GM12878 (cell line): ENCODE data around the gene IL37.

Experiments used
- ASH2L ChIP-seq: fragments of 300-600, 200-600 bp; sonication (generic); IDR thresholded peaks from 2 replicates; pipeline ENCODE4 v1.6.1; 2017; ENCODE audit warnings: low read depth, mild to moderate bottlenecking, borderline replicate concordance
- EZH2 ChIP-seq: IDR thresholded peaks from 2 replicates; pipeline ENCODE4 v1.6.1; 2012; ENCODE audit warnings: low read depth, mild to moderate bottlenecking, control low read depth, inconsistent platforms, low read length, borderline replicate concordance; ENCODE audit not compliant: control insufficient read depth
- MXI1 ChIP-seq: fragments of 150-350 bp; IDR thresholded peaks from 2 replicates; pipeline ENCODE4 v1.6.1; 2011; ENCODE audit warnings: low read depth, mild to moderate bottlenecking, inconsistent platforms, low read length, improper control_type of control experiment
- NR2F1 ChIP-seq: fragments of 450-650 bp; conservative IDR thresholded peaks from 2 replicates; pipeline ENCODE4 v1.6.1; 2017; ENCODE audit warnings: mild to moderate bottlenecking
- POLR2A ChIP-seq: IDR thresholded peaks from 2 replicates; pipeline ENCODE4 v1.6.1; 2011; ENCODE audit warnings: low read depth, mild to moderate bottlenecking, low read length
- RFX5 ChIP-seq: IDR thresholded peaks from 2 replicates; pipeline ENCODE4 v1.6.1; 2011; ENCODE audit warnings: low read depth, low read length, improper control_type of control experiment
- TF ChIP-seq, protein P1 (sequence below): IDR thresholded peaks from 2 replicates; pipeline ENCODE4 v1.6.1; 2011; ENCODE audit warnings: low read depth, low read length, improper control_type of control experiment, borderline replicate concordance
- TF ChIP-seq, protein P2 (sequence below), 3 experiments: IDR thresholded peaks in 2 of 3; conservative IDR thresholded peaks in 1 of 3; 2 replicates each; pipeline ENCODE4 v1.5.1; 2011; ENCODE audit warnings: low read depth in 3 of 3, low read length in 3 of 3, mild to moderate bottlenecking in 3 of 3, control low read depth in 2 of 3, moderate library complexity in 2 of 3, inconsistent platforms in 1 of 3, mixed read lengths in 1 of 3; ENCODE audit not compliant: control insufficient read depth in 2 of 3, insufficient read depth in 1 of 3; ENCODE audit errors: extremely low read depth in 1 of 3
- TF ChIP-seq, protein P3 (sequence below): IDR thresholded peaks from 2 replicates; pipeline ENCODE4 v1.6.1; 2012; ENCODE audit warnings: low read depth, low read length, improper control_type of control experiment

DNA sequence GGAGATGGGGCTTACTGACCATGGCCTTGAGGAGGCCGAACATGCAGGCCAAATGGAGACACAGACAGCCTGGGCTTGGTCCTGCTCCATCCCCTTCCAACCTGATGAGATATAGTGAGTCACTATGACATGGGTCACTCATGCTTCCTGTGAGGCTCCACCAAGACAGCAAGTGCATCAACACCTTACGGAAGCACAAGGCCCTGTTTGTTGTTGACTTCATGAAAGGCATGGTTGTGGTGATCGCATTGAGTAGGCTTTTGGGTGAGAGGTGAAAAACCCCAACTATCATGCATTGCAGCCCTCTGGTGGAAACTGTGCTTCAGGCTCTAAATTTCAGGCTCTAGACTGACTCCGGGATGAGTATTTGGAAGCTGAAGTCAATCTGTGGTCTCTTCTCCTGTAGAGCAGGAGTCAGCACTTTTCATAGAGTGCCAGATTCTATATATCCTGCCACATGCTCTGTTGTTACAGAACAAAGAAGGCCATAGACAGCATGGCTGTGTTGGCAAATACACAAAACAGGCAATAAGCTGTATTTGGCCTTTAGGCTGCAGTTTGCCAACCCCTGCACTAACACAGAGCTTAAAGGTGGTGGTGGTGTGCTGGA is 10.1 kb downstream of the IL37 start:
- no peak for TF ChIP-seq NR2F1
- TF ChIP-seq, protein P1, sequence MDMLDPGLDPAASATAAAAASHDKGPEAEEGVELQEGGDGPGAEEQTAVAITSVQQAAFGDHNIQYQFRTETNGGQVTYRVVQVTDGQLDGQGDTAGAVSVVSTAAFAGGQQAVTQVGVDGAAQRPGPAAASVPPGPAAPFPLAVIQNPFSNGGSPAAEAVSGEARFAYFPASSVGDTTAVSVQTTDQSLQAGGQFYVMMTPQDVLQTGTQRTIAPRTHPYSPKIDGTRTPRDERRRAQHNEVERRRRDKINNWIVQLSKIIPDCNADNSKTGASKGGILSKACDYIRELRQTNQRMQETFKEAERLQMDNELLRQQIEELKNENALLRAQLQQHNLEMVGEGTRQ = no peak
- no peak for TF ChIP-seq POLR2A
- TF ChIP-seq, protein P2, sequence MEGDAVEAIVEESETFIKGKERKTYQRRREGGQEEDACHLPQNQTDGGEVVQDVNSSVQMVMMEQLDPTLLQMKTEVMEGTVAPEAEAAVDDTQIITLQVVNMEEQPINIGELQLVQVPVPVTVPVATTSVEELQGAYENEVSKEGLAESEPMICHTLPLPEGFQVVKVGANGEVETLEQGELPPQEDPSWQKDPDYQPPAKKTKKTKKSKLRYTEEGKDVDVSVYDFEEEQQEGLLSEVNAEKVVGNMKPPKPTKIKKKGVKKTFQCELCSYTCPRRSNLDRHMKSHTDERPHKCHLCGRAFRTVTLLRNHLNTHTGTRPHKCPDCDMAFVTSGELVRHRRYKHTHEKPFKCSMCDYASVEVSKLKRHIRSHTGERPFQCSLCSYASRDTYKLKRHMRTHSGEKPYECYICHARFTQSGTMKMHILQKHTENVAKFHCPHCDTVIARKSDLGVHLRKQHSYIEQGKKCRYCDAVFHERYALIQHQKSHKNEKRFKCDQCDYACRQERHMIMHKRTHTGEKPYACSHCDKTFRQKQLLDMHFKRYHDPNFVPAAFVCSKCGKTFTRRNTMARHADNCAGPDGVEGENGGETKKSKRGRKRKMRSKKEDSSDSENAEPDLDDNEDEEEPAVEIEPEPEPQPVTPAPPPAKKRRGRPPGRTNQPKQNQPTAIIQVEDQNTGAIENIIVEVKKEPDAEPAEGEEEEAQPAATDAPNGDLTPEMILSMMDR (IDR thresholded peaks at IDR 0.05 in 2 of 3, conservative IDR thresholded peaks at IDR 0.05 in 1 of 3; ENCODE audit: control insufficient read depth in 2 of 3, extremely low read depth in 1 of 3, insufficient read depth in 1 of 3, low read depth in 3 of 3, low read length in 3 of 3) = no peak
- no peak for TF ChIP-seq EZH2
- TF ChIP-seq MXI1 = no peak
- no peak for TF ChIP-seq RFX5
- no peak for TF ChIP-seq ASH2L
- TF ChIP-seq, protein P3, sequence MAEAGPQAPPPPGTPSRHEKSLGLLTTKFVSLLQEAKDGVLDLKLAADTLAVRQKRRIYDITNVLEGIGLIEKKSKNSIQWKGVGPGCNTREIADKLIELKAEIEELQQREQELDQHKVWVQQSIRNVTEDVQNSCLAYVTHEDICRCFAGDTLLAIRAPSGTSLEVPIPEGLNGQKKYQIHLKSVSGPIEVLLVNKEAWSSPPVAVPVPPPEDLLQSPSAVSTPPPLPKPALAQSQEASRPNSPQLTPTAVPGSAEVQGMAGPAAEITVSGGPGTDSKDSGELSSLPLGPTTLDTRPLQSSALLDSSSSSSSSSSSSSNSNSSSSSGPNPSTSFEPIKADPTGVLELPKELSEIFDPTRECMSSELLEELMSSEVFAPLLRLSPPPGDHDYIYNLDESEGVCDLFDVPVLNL = no peak
